ENCODE results near the gene CEPT1. TPM values are rescaled to one million over a fixed set of nuclear protein-coding genes. Genes with fewer than 3 reads are reported as not detected.

CEPT1 gene
- total RNA-seq, 1 donor from 2014 or later: 37.8 TPM

GRCh38 chr1:111227434-111227833 is 87.4 kb downstream of the CEPT1 start, which contains the start of gene CHI3L2:
CHI3L2 (plus strand) TSS chr1:111227713; CDS start chr1:111227730, 17 bp downstream.
- Histone ChIP-seq H3K36me3 (no peaks in the 10 kb centered on the region), H3K27ac (peak within 1 kb of the TSS; percentile 51)

DNA sequence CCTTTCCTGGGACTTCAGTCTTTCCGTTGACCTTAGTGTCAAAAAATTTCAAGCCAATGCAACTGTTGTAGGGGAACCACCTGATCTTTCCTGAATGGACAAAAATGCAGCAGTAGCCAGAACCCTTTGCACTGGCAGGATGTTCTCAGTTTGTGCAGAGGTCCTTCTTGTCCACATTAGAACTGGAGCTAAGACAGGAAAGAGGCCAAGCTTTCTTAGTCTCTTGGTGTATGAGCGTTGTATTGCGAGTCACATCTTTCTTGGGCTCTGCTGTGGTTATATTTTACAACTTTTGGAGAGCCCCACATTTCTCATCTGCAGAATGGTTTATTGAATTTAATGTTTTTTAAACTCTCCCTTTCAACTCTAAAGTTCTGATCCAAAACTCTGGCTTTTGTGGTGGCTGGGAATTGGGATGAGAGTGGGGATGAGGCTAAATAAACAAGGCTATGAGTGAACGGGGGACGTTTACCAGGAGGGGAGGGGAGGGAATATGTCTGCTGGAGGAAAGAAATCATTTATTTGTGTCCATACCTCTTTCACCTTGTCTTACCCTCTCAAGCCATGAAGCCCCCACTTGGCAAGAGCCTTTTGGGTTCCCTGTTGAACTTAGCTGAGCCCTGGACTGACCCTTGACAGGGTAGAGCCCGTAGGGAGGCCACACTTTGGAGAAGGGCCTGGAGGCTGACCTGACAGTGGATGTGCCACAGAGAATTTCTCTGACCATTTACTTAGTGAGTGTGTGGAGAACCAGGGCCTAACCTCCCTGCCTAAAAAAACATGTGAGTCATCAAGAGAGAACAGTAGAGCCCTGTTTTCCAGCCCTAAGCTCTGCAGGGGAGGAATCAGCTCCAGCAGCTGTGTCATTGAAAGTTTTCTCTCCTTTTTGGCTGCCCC is 88.1 kb downstream of the CEPT1 start:
- Histone ChIP-seq H3K27ac (peak overlapping the region; percentile 51), H3K9me3 (no peaks in the 10 kb centered on the region), H3K4me1 (no peaks in the 10 kb centered on the region), H3K27me3 (no peaks in the 10 kb centered on the region), H3K4me3 (no peak overlapping the region), H3K36me3 (no peaks in the 10 kb centered on the region)
- DNase-seq (ENCODE audit: extremely low spot score in 2 of 2): peak in 1 of 2 donors; percentile 88
- intact Hi-C loops (cut with DNase I): loop anchor here (5.0 kb wide), 1 partner anchor 174 kb away; no protein-coding TSS in a partner anchor
- TF ChIP-seq, protein P1, sequence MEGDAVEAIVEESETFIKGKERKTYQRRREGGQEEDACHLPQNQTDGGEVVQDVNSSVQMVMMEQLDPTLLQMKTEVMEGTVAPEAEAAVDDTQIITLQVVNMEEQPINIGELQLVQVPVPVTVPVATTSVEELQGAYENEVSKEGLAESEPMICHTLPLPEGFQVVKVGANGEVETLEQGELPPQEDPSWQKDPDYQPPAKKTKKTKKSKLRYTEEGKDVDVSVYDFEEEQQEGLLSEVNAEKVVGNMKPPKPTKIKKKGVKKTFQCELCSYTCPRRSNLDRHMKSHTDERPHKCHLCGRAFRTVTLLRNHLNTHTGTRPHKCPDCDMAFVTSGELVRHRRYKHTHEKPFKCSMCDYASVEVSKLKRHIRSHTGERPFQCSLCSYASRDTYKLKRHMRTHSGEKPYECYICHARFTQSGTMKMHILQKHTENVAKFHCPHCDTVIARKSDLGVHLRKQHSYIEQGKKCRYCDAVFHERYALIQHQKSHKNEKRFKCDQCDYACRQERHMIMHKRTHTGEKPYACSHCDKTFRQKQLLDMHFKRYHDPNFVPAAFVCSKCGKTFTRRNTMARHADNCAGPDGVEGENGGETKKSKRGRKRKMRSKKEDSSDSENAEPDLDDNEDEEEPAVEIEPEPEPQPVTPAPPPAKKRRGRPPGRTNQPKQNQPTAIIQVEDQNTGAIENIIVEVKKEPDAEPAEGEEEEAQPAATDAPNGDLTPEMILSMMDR (IDR thresholded peaks at IDR 0.05): no peak
- TF ChIP-seq POLR2AphosphoS5 (IDR thresholded peaks at IDR 0.05; ENCODE audit: insufficient read depth in 1 of 2, low read depth in 1 of 2): peak in 1 of 2 donors; percentile 21
- no peak for TF ChIP-seq POLR2A (IDR thresholded peaks at IDR 0.05)

More at GRCh38 chr1:111227434-111227833, 87.4 kb downstream of the CEPT1 start, which contains the start of gene CHI3L2:
- H3K9me3 ChIP-seq: no peaks in the 10 kb centered on the region
- no peak for DNase-seq (ENCODE audit: extremely low spot score in 2 of 2)
- peaks cover 5% of the 10 kb centered on the region for H3K4me1 ChIP-seq
- TF ChIP-seq, protein P1 (IDR thresholded peaks at IDR 0.05): no peak
- TF ChIP-seq POLR2A (IDR thresholded peaks at IDR 0.05): no peak
- no peak for TF ChIP-seq POLR2AphosphoS5 (IDR thresholded peaks at IDR 0.05; ENCODE audit: insufficient read depth in 1 of 2, low read depth in 1 of 2)
- intact Hi-C loops (cut with DNase I): loop anchor here (5.0 kb wide), 1 partner anchor 175 kb away; no protein-coding TSS in a partner anchor
- H3K27me3 ChIP-seq: no peaks in the 10 kb centered on the region
- no peak within 1 kb of the TSS for H3K4me3 ChIP-seq

DNA sequence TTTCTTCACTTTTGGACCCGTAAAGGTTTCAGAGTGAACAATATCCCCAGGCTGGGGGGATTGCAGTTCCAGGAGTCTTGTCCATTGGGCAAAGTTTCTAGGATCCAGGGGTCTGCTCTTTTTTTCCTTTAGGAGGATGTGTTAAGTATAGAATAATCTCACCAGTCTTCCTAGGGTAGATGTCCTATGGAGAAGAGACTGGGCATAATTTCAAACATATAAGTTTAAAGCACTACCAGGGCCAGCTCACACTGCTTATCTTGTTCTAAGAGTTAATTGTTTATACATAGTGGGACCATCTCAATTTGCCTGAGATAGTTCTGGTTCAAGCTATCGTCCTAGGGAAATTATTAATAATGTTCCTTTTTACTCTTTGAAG is 88.7 kb downstream of the CEPT1 start:
- Histone ChIP-seq H3K9me3 (no peaks in the 10 kb centered on the region), H3K4me1 (no peaks in the 10 kb centered on the region), H3K27ac (peak overlapping the region; percentile 51), H3K4me3 (no peak overlapping the region), H3K27me3 (no peaks in the 10 kb centered on the region), H3K36me3 (no peaks in the 10 kb centered on the region)
- no peak for DNase-seq (ENCODE audit: extremely low spot score in 2 of 2)
- no peak for TF ChIP-seq POLR2A (IDR thresholded peaks at IDR 0.05)
- TF ChIP-seq, protein P1 (IDR thresholded peaks at IDR 0.05): no peak
- TF ChIP-seq POLR2AphosphoS5 (IDR thresholded peaks at IDR 0.05; ENCODE audit: insufficient read depth in 1 of 2, low read depth in 1 of 2): no peak
- intact Hi-C loops (cut with DNase I): loop anchor here (5.0 kb wide), 1 partner anchor 174 kb away; no protein-coding TSS in a partner anchor

GRCh38 chr1:111232134-111232533 is 92.1 kb downstream of the CEPT1 start:
- Histone ChIP-seq H3K27me3 (no peaks in the 10 kb centered on the region), H3K4me3 (no peak overlapping the region), H3K27ac (no peak overlapping the region), H3K36me3 (no peaks in the 10 kb centered on the region), H3K9me3 (no peaks in the 10 kb centered on the region), H3K4me1 (peaks cover 10% of the 10 kb centered on the region)
- intact Hi-C loops (cut with DNase I): no loop called here
- no peak for DNase-seq (ENCODE audit: extremely low spot score in 2 of 2)
- TF ChIP-seq POLR2A (IDR thresholded peaks at IDR 0.05) (no peak), POLR2AphosphoS5 (IDR thresholded peaks at IDR 0.05; ENCODE audit: insufficient read depth in 1 of 2, low read depth in 1 of 2) (no peak)
- TF ChIP-seq, protein P1 (IDR thresholded peaks at IDR 0.05): no peak
